H9 (cell line): Measurements from ENCODE around the gene RBM46. TPM values are rescaled to one million over a fixed set of nuclear protein-coding genes. Genes with fewer than 3 reads are reported as not detected.

ENCODE experiments used
- DNase-seq: peaks from one replicate; pipeline ENCODE4 v3.0.0-alpha.2; 2017
- H2AFZ ChIP-seq: one replicate; pipeline ENCODE4 v1.6.1; 2013; ENCODE audit warnings: mild to moderate bottlenecking, low read length, control low read depth, moderate library complexity
- H2AK5ac ChIP-seq: 2 replicates; pipeline ENCODE4 v1.6.1; 2013; ENCODE audit warnings: low read length, control low read depth, mixed read lengths; ENCODE audit not compliant: insufficient read length
- H2BK120ac ChIP-seq: one replicate; pipeline ENCODE4 v1.6.1; 2013; ENCODE audit warnings: low read depth, mild to moderate bottlenecking, low read length, control low read depth, inconsistent platforms; ENCODE audit not compliant: poor library complexity, severe bottlenecking
- H2BK12ac ChIP-seq: 2 replicates; pipeline ENCODE4 v1.6.1; 2013; ENCODE audit warnings: low read length, control low read depth, mixed read lengths, low read depth; ENCODE audit not compliant: insufficient read length
- H2BK15ac ChIP-seq: 2 replicates; pipeline ENCODE4 v1.6.1; 2013; ENCODE audit warnings: low read depth, low read length, control low read depth
- H2BK20ac ChIP-seq: one replicate; pipeline ENCODE4 v1.6.1; 2013; ENCODE audit warnings: low read depth, mild to moderate bottlenecking, low read length, control low read depth, inconsistent platforms; ENCODE audit not compliant: poor library complexity, severe bottlenecking
- H2BK5ac ChIP-seq: 2 replicates; pipeline ENCODE4 v1.6.1; 2013; ENCODE audit warnings: low read length, control low read depth, mixed read lengths; ENCODE audit not compliant: insufficient read length
- H3K14ac ChIP-seq: 2 replicates; pipeline ENCODE4 v1.6.1; 2013; ENCODE audit warnings: low read length, control low read depth; ENCODE audit not compliant: insufficient read depth
- H3K18ac ChIP-seq: 2 replicates; pipeline ENCODE4 v1.6.1; 2013; ENCODE audit warnings: low read depth, mild to moderate bottlenecking, mixed read lengths, low read length, control low read depth; ENCODE audit not compliant: insufficient read length
- H3K23ac ChIP-seq: 2 replicates; pipeline ENCODE4 v1.6.1; 2013; ENCODE audit warnings: low read length, control low read depth, mixed read lengths, low read depth; ENCODE audit not compliant: insufficient read length
- H3K23me2 ChIP-seq: 2 replicates; pipeline ENCODE4 v1.6.1; 2013; ENCODE audit warnings: low read depth, mild to moderate bottlenecking, mixed read lengths, low read length, control low read depth; ENCODE audit not compliant: insufficient read length, poor library complexity, severe bottlenecking
- H3K27ac ChIP-seq: 2 replicates; pipeline ENCODE4 v1.5.1; 2013; ENCODE audit warnings: low read length, control low read depth, mixed read lengths, low read depth; ENCODE audit not compliant: insufficient read length
- H3K27me3 ChIP-seq: 2 replicates; pipeline ENCODE4 v1.6.1; 2013; ENCODE audit warnings: low read length, control low read depth, inconsistent platforms; ENCODE audit not compliant: insufficient read depth
- H3K4ac ChIP-seq: 2 replicates; pipeline ENCODE4 v1.6.1; 2013; ENCODE audit warnings: low read depth, mild to moderate bottlenecking, control low read depth, inconsistent platforms, low read length, moderate library complexity
- H3K4me1 ChIP-seq: 2 replicates; pipeline ENCODE4 v1.6.1; 2013; ENCODE audit warnings: low read length, control low read depth, inconsistent platforms; ENCODE audit not compliant: insufficient read depth
- H3K4me2 ChIP-seq: 2 replicates; pipeline ENCODE4 v1.6.1; 2013; ENCODE audit warnings: low read length, control low read depth, mixed read lengths; ENCODE audit not compliant: insufficient read length, insufficient read depth
- H3K56ac ChIP-seq: 2 replicates; pipeline ENCODE4 v1.6.1; 2013; ENCODE audit warnings: low read depth, mild to moderate bottlenecking, mixed read lengths, low read length, control low read depth; ENCODE audit not compliant: insufficient read length
- H3K79me1 ChIP-seq: 2 replicates; pipeline ENCODE4 v1.6.1; 2013; ENCODE audit warnings: low read depth, mild to moderate bottlenecking, moderate library complexity, low read length, control low read depth, inconsistent platforms; ENCODE audit not compliant: insufficient read depth, poor library complexity, severe bottlenecking
- H3K79me2 ChIP-seq: 2 replicates; pipeline ENCODE4 v1.6.1; 2013; ENCODE audit warnings: low read length, control low read depth, inconsistent platforms; ENCODE audit not compliant: insufficient read depth
- H3K9ac ChIP-seq: 2 replicates; pipeline ENCODE4 v1.6.1; 2013; ENCODE audit warnings: low read length, control low read depth, mixed read lengths; ENCODE audit not compliant: insufficient read length; ENCODE audit errors: extremely low read depth
- H3K9me3 ChIP-seq: one replicate; pipeline ENCODE4 v1.6.1; 2013; ENCODE audit warnings: low read depth, low read length, inconsistent platforms; ENCODE audit not compliant: control insufficient read depth
- H3T11ph ChIP-seq: one replicate; pipeline ENCODE4 v1.6.1; 2013; ENCODE audit warnings: mild to moderate bottlenecking, low read length, control low read depth, inconsistent platforms
- H4K20me1 ChIP-seq: one replicate; pipeline ENCODE4 v1.6.1; 2013; ENCODE audit not compliant: control insufficient read depth, insufficient read length, insufficient read depth
- H4K5ac ChIP-seq: 2 replicates; pipeline ENCODE4 v1.6.1; 2013; ENCODE audit warnings: low read depth, mild to moderate bottlenecking, mixed read lengths, low read length, control low read depth; ENCODE audit not compliant: insufficient read length
- H4K8ac ChIP-seq: replicated peaks from 2 replicates; pipeline ENCODE4 v1.6.1; 2013; ENCODE audit warnings: low read length, control low read depth, mixed read lengths, low read depth; ENCODE audit not compliant: insufficient read length
- H4K91ac ChIP-seq: 2 replicates; pipeline ENCODE4 v1.6.1; 2013; ENCODE audit warnings: low read depth, mild to moderate bottlenecking, moderate library complexity, mixed read lengths, low read length, control low read depth; ENCODE audit not compliant: insufficient read length
- H3K27ac Mint-ChIP-seq, 3 experiments: 2 replicates in 2 of 3; 3 replicates in 1 of 3; pipeline ENCODE4 v1.8.0; 2020 to 2021; ENCODE audit warnings: mixed read lengths in 3 of 3, mild to moderate bottlenecking in 1 of 3, moderate library complexity in 1 of 3
- H3K27me3 Mint-ChIP-seq: 2 replicates; pipeline ENCODE4 v1.8.0; 2021; ENCODE audit warnings: low read depth, mild to moderate bottlenecking, moderate library complexity, mixed read lengths
- H3K36me3 Mint-ChIP-seq, 3 experiments: 2 replicates in 2 of 3; 3 replicates in 1 of 3; pipeline ENCODE4 v1.8.0; 2020 to 2021; ENCODE audit warnings: low read depth in 3 of 3, mixed read lengths in 3 of 3; ENCODE audit not compliant: insufficient read depth in 1 of 3
- H3K4me1 Mint-ChIP-seq, 2 experiments: 2 replicates each; pipeline ENCODE4 v1.8.0; 2020; ENCODE audit warnings: mixed read lengths in 2 of 2
- H3K4me3 Mint-ChIP-seq, 2 experiments: 2 replicates in 1 of 2; 3 replicates in 1 of 2; pipeline ENCODE4 v1.8.0; 2020 to 2021; ENCODE audit warnings: mild to moderate bottlenecking in 2 of 2, mixed read lengths in 2 of 2, moderate library complexity in 1 of 2
- H3K9me3 Mint-ChIP-seq, 2 experiments: 2 replicates in 1 of 2; 3 replicates in 1 of 2; pipeline ENCODE4 v1.8.0; 2020; ENCODE audit warnings: mild to moderate bottlenecking in 2 of 2, mixed read lengths in 2 of 2, moderate library complexity in 1 of 2
- CTCF ChIP-seq: fragments of 200-600 bp; sonication (generic); conservative IDR thresholded peaks from 3 replicates; pipeline ENCODE4 v1.8.0; 2021; ENCODE audit warnings: antibody characterized with exemption, mild to moderate bottlenecking
- WGBS: extraction: QIAGEN DNeasy Blood & Tissue Kit; methylation state at CpG from one replicate; pipeline ENCODE4 v1.1.7; 2013; ENCODE audit warnings: missing lambda C conversion rate, low lambda C conversion rate, mixed read lengths; ENCODE audit not compliant: insufficient read length; ENCODE audit errors: extremely low coverage; 5-methylcytosine and 5-hydroxymethylcytosine counted together
- total RNA-seq: library from RNA; stranded (reverse); gene quantifications from 2 replicates; pipeline ENCODE4 v1.2.1, GENCODE V29; 2021

Gene RBM46
- total RNA-seq, 1 experiment from 2014 or later, result 0.17 TPM

- H2BK15ac ChIP-seq, result no peak overlapping the region
- no peak overlapping the region for H2BK20ac ChIP-seq
- H3K36me3 Mint-ChIP-seq, result peaks cover 0 to 22% (median 11%) of the 10 kb centered on the region in 3 experiments
- no peak overlapping the region for H3T11ph ChIP-seq
- H4K91ac ChIP-seq, result no peak overlapping the region
- no peak overlapping the region for H2AK5ac ChIP-seq
- no peak overlapping the region for H3K18ac ChIP-seq
- no peak overlapping the region for H3K4ac ChIP-seq
- peaks cover 5% of the 10 kb centered on the region; the same call in 1 of the 2 replicates for H3K79me2 ChIP-seq
- H2BK120ac ChIP-seq, result no peak overlapping the region
- peaks cover 57 to 61% of the 10 kb centered on the region in 2 experiments for H3K4me1 Mint-ChIP-seq
- H4K20me1 ChIP-seq, result no peaks in the 10 kb centered on the region
- H2BK12ac ChIP-seq, result no peak overlapping the region
- H3K23ac ChIP-seq, result no peak overlapping the region
- peaks cover 4% of the 10 kb centered on the region; the same call in 1 of the 2 replicates for H3K4me1 ChIP-seq
- peak overlapping the region; percentile 14 for H3K9ac ChIP-seq
- no peak overlapping the region for H2AFZ ChIP-seq
- peak overlapping the region; percentile 80 for H3K4me2 ChIP-seq
- H3K27ac Mint-ChIP-seq, result peak overlapping the region in 2 of 3 experiments; percentile 49 to 85; a peak in 3 of 7 replicates
- no CpG with 5 or more reads among the region's 31 CpGs for WGBS
- no peak; the same call in 2 of the 3 replicates for TF ChIP-seq CTCF
- H3K27me3 ChIP-seq, result peaks cover 6% of the 10 kb centered on the region; the same call in 1 of the 2 replicates
- no peaks in the 10 kb centered on the region for H3K79me1 ChIP-seq
- H3K56ac ChIP-seq, result no peak overlapping the region
- no peak overlapping the region for H4K8ac ChIP-seq
- peak overlapping the region; percentile 84 to 97 for H3K4me3 Mint-ChIP-seq
- no peak overlapping the region for H3K27ac ChIP-seq
- H3K9me3 Mint-ChIP-seq, result no peaks in the 10 kb centered on the region; a peak in 1 of 5 replicates
- no peak for DNase-seq
- no peak overlapping the region for H3K14ac ChIP-seq
- H3K9me3 ChIP-seq, result no peaks in the 10 kb centered on the region
- no peak overlapping the region for H2BK5ac ChIP-seq
- no peak overlapping the region for H4K5ac ChIP-seq
- H3K27me3 Mint-ChIP-seq, result peaks cover 71% of the 10 kb centered on the region
- H3K23me2 ChIP-seq, result peaks cover 18% of the 10 kb centered on the region
These were observed 36.6 kb upstream of the RBM46 start for GRCh38 chr4:154744341-154744926.
